ENCODE data around the gene CCDC148.
"Not testable (repeated sequence)": the region's sequence is repeated elsewhere in the genome, so short reads cannot be mapped to it uniquely, and the experiment has no call there.

Gene CCDC148

GRCh38 chr2:158300394-158300793, 156.2 kb downstream of the CCDC148 start:
- no peak for DNase-seq (ENCODE audit: extremely low read depth in 1 of 2, low read depth in 1 of 2)

GRCh38 chr2:158297606-158298005, 158.9 kb downstream of the CCDC148 start:
- no peak for DNase-seq (ENCODE audit: extremely low read depth in 1 of 2, low read depth in 1 of 2)

GRCh38 chr2:158297120-158297519, 159.4 kb downstream of the CCDC148 start:
- DNase-seq (ENCODE audit: extremely low read depth in 1 of 2, low read depth in 1 of 2): no peak

DNA sequence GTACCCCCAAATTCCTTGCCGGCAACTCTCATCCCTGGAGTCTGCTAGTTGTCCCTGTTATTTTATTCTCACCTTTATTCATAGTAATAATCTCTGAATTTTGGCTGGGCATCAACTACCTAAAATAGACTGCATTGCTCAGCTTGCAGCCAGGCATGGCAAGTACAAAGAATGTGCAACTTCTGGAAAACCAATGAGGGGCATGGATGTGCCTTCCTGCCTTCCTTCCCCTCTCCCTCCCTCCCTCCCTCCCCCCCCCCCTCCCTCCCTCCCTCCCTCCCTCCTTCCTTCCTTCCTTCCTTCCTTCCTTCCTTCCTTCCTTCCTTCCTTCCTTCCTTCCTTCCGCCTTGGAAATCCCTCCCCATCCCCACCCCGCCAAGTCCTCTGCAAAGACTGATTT, 162.8 kb downstream of the CCDC148 start:
- DNase-seq (ENCODE audit: extremely low read depth in 1 of 2, low read depth in 1 of 2): no peak

DNA sequence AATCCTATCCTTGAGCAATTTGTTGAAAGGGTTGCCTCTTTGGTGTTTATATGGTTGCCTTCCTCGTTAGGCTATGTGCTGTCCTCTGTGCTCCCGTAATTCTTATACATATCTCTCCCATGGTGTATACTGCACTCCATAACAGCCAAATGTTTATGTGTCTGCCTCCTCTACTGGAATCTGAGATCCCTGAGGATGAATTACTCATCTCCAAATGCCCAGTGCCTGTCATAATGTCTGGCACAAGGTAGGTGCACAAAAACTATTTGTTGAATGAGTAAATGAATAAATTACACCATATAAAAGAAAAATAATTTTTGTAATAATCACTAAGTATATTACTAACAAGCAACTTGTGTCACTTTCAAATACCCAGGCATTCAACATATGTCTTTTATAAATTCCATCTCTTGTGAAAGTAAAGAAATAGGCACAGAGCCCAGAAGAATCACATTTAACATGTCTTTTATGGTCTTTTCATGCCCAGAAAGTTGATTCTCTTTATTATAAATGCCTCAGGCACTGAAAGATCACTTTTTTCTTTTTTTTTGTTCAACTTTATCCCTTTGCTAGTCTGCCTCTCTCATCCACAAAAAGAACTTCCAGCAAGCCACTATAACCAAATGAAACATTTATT, 164.9 kb downstream of the CCDC148 start:
- no peak for DNase-seq (ENCODE audit: extremely low read depth in 1 of 2, low read depth in 1 of 2)

GRCh38 chr2:158290225-158290624, 166.3 kb downstream of the CCDC148 start:
- DNase-seq (ENCODE audit: extremely low read depth in 1 of 2, low read depth in 1 of 2): no peak

GRCh38 chr2:158276619-158277471, 179.7 kb downstream of the CCDC148 start:
- no peak for DNase-seq (ENCODE audit: extremely low read depth in 1 of 2, low read depth in 1 of 2)

DNA sequence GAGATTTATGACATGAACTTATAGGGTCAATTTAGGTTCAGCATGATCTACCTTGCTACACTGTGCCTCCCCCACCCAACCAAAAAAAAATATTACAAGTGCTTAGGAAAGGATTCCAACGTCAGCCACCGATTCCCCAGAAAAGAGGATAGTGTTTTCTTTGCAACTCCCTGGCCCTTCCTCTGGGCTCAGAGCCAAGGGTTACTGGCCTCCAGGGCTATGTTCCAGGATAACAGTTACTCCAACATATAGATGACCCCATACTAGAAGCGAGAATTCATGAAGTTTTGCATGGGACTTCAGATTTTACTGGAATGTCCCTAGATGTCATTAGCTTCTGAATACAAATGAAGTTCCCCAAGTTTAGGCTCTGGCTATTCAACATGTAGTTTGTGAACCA, 182.8 kb downstream of the CCDC148 start:
- DNase-seq (ENCODE audit: extremely low read depth in 1 of 2, low read depth in 1 of 2): no peak

DNA sequence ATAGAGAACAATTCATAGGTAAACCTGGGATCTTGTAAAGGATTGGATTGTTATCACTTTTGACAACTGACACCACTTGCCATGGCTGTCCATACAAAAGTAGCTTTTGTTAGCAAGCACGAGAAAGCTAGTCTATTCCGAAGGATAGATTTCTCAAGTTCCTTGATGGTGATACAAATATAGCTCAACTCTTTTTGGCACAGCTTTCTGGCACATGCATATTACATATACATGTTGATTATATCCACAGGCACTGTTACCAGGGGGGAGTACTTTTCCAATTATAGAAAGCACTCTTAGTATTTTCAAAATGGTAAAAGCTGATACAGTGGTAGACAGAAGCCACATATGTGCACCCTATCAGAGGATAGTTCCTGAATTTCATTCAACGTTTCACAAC, 186.0 kb downstream of the CCDC148 start:
- DNase-seq (ENCODE audit: extremely low read depth in 1 of 2, low read depth in 1 of 2): no peak

- DNase-seq (ENCODE audit: extremely low read depth in 1 of 2, low read depth in 1 of 2): no peak
These were observed 187.4 kb downstream of the CCDC148 start for GRCh38 chr2:158269143-158269542.

DNA sequence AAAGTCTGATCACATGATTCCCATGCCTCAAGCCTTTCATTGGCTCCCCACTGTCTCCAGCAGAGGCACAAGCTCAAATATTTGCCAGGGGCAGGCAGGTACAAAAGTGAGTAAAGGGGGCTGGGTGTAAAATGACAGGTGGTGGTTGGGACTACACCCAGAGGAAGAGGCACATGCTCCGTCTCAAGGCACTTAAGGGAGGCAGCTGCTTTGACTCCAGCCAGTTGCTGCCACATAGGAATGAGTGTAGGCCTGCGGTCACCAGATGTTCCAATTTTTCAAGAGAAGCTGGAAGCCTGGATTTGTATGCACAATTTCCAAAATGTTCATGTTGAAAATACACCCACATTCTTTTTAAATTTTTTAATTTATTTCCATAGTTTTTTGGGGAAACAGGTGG, 190.4 kb downstream of the CCDC148 start:
- no peak for DNase-seq (ENCODE audit: extremely low read depth in 1 of 2, low read depth in 1 of 2)

DNA sequence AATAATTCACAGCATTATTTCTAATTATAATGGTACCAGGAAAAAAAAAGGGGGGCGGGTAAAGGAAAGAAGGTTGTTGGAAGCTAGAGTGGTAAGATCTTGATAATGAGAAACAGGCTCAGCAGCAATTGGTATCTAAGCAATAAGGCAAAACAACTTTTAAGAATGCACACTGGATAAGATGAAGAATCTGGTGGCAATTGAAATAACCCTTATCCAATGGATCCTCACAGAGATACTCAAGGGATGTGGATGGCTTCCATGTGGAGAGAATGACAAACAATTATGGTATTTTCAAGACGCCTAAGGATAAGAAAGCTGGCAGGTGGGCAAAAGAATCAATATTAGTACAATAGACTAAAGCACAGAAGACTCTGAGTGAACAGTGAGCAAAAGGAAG, 201.3 kb downstream of the CCDC148 start:
- no peak for DNase-seq (ENCODE audit: extremely low read depth in 1 of 2, low read depth in 1 of 2)

DNA sequence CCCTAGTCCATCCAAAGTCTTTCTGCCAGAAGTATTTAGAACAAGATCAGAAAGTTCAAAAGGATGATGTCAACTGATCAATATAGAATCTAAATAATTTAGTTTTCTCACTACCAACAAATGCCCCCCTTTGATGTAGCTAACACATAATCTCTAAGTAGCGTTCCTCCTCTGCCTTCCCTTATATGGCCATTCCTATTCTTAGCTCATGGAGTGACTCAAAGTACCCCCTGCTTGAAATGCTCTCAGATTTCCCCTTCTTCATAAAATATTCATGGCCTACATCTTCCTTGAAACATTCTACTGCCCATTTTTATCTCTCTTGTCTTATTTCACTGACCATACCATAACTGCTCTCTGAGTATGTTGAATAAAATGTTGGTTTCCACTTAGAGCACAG, 203.4 kb downstream of the CCDC148 start:
- DNase-seq (ENCODE audit: extremely low read depth in 1 of 2, low read depth in 1 of 2): no peak

GRCh38 chr2:158251356-158251755, 205.2 kb downstream of the CCDC148 start:
- no peak for DNase-seq (ENCODE audit: extremely low read depth in 1 of 2, low read depth in 1 of 2)

- DNase-seq (ENCODE audit: extremely low read depth in 1 of 2, low read depth in 1 of 2): no peak
These were observed 213.2 kb downstream of the CCDC148 start for GRCh38 chr2:158243392-158243791.

- DNase-seq (ENCODE audit: extremely low read depth in 1 of 2, low read depth in 1 of 2): no peak
These were observed 214.3 kb downstream of the CCDC148 start for GRCh38 chr2:158242280-158242679.

- no peak for DNase-seq (ENCODE audit: extremely low read depth in 1 of 2, low read depth in 1 of 2)
These were observed 215.6 kb downstream of the CCDC148 start for GRCh38 chr2:158240975-158241374.

DNA sequence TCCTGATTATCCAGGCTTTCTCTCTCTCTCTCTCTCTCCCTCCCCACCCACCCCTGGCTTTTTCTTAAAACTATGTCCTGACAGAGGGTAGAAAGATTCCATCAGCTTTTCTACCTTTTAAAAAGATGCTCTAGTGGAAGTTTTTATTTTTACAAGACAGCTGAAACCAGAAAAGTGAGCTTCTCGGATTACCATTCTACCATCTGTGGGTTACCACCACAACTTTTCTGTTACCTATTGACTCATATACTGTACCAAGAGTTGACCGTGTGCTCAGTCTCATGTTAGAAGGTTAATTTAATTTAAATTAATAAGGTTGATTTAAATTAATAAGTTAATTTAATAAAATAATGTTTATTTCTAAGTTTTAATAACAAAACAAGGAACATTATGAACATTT, 217.3 kb downstream of the CCDC148 start:
- no peak for DNase-seq (ENCODE audit: extremely low read depth in 1 of 2, low read depth in 1 of 2)

DNA sequence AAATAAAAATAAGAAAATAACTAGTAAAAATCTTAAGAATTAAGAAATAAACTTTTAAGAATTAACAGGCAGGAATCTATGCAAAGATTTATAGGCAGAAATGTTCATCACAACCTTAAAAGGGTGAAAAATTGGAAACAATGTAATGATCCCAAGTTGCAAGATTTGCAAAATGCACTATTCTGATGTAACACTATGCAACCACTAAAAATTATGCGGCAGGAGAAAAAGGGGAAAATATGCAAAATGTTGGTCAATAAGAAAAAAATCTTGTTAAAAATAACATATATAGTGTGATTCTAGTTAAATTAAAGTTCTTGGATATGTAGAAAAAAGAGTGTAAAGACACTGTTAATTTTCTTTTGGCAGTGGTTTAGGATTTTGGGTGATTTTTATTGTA, 222.1 kb downstream of the CCDC148 start:
- no peak for DNase-seq (ENCODE audit: extremely low read depth in 1 of 2, low read depth in 1 of 2)

GRCh38 chr2:158232476-158232875, 224.1 kb downstream of the CCDC148 start:
- no peak for DNase-seq (ENCODE audit: extremely low read depth in 1 of 2, low read depth in 1 of 2)

DNA sequence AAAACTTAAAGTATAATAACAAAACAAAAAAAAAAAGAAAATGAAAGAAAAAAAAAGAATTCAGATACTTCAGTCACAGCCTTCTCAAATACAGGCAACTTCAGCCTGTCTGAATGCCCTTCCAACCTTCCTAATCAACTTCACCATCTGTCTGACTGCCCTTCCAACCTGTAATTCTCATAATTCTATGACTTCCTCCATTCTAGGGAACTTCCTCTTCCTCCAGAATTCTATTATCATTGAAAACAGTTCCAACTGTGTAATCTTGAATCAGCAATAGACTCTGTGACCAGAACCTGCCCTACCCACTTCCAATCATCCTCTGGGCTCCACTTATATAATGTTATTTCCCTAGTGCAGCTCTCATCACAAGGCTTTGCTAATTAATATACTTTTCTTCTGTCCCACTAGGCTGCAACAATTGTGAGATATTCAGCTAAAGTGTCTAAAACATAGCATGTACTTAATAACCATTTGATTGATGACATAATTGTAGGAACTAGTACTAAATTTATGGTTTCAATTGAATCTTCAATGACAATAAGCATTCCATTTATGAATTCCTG, 227.5 kb downstream of the CCDC148 start:
- DNase-seq (ENCODE audit: extremely low read depth in 1 of 2, low read depth in 1 of 2): no peak

DNA sequence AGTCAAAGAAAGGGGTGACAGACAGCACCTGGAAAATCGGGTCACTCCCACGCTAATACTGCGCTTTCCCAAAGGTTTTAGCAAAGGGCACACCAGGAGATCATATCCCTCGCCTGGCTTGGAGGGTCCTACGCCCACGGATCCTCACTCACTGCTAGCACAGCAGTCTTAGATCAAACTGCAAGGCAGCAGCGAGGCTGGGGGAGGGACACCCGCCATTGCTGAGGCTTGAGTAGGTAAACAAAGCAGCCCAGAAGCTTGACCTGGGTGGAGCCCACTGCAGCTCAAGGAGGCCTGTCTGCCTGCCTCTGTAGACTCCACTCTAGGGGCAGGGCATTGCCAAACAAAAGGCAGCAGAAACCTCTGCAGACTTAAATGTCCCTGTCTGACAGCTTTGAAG, 233.5 kb downstream of the CCDC148 start:
- DNase-seq (ENCODE audit: extremely low read depth in 1 of 2, low read depth in 1 of 2): not testable (repeated sequence)
